Measurements from ENCODE around the gene CACNA2D3.

CACNA2D3 gene

GRCh38 chr3:54134155-54134554, 11.8 kb downstream of the CACNA2D3 start:
- Histone ChIP-seq H2AFZ (ENCODE audit: low read depth, low read length) (no peak overlapping the region), H3K9me3 (ENCODE audit: low read length) (no peaks in the 10 kb centered on the region), H3K4me1 (ENCODE audit: insufficient read depth, low read length) (no peaks in the 10 kb centered on the region), H3K36me3 (ENCODE audit: insufficient read depth, low read length) (no peaks in the 10 kb centered on the region), H3K4me3 (ENCODE audit: low read length) (no peak overlapping the region), H3K27me3 (ENCODE audit: insufficient read depth, low read length) (peaks cover 20% of the 10 kb centered on the region)

DNA sequence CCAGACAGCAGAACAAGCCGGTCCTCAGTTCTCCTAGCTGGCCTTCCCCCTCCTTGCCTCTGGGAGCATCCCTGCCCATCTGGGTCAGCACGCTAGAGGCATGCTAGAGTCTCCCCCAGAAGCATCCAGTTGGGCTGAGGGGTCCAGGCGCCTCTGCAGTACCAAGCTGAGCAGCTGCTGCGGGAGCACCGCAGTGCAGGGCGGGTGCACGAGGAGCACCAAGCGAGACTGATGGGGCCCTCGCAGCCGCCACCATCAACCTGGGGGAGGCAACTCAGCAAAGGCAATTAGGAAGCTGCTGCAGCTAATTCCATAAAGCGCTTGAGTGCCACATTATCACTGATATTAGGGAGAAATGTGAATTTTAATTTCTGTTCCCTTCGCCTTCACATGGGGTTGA, 12.4 kb downstream of the CACNA2D3 start:
- Histone ChIP-seq H3K4me3 (ENCODE audit: low read length) (no peak overlapping the region), H3K9me3 (ENCODE audit: low read length) (no peaks in the 10 kb centered on the region), H3K27me3 (ENCODE audit: insufficient read depth, low read length) (peaks cover 15% of the 10 kb centered on the region), H2AFZ (ENCODE audit: low read depth, low read length) (no peak overlapping the region), H3K36me3 (ENCODE audit: insufficient read depth, low read length) (no peaks in the 10 kb centered on the region), H3K4me1 (ENCODE audit: insufficient read depth, low read length) (no peaks in the 10 kb centered on the region)

DNA sequence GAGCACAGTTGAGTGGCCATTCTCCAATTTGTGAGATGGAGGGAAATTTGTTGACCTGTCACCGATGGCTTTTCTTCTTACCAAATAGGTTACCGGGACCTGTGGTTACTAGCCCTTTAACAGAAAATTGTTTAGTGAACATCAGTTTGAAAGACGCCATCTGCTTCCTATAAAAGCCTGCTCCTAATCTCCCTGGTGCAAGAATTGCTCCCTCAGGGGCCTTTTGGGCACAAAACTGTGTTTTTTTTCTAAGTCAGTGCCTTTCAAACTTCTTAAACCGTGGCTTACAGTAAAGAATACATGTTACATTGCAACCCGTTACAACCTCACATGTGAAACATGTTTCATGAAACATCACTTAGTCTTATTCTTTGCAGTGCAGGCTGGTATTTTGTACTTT, 15.0 kb downstream of the CACNA2D3 start:
- no peaks in the 10 kb centered on the region for H3K9me3 ChIP-seq (ENCODE audit: low read length)
- peaks cover 13% of the 10 kb centered on the region for H3K27me3 ChIP-seq (ENCODE audit: insufficient read depth, low read length)
- no peak overlapping the region for H2AFZ ChIP-seq (ENCODE audit: low read depth, low read length)
- H3K4me3 ChIP-seq (ENCODE audit: low read length) = no peak overlapping the region
- no peaks in the 10 kb centered on the region for H3K36me3 ChIP-seq (ENCODE audit: insufficient read depth, low read length)
- H3K4me1 ChIP-seq (ENCODE audit: insufficient read depth, low read length) = no peaks in the 10 kb centered on the region

- Histone ChIP-seq H3K27me3 (ENCODE audit: insufficient read depth, low read length) (peaks cover 15% of the 10 kb centered on the region), H3K4me1 (ENCODE audit: insufficient read depth, low read length) (no peaks in the 10 kb centered on the region), H3K9me3 (ENCODE audit: low read length) (no peaks in the 10 kb centered on the region), H2AFZ (ENCODE audit: low read depth, low read length) (no peak overlapping the region), H3K36me3 (ENCODE audit: insufficient read depth, low read length) (no peaks in the 10 kb centered on the region), H3K4me3 (ENCODE audit: low read length) (no peak overlapping the region)
Measured at GRCh38 chr3:54138937-54139547, 16.7 kb downstream of the CACNA2D3 start.

- Histone ChIP-seq H2AFZ (ENCODE audit: low read depth, low read length) (no peak overlapping the region), H3K4me1 (ENCODE audit: insufficient read depth, low read length) (no peaks in the 10 kb centered on the region), H3K36me3 (ENCODE audit: insufficient read depth, low read length) (no peaks in the 10 kb centered on the region), H3K27me3 (ENCODE audit: insufficient read depth, low read length) (peaks cover 19% of the 10 kb centered on the region), H3K4me3 (ENCODE audit: low read length) (no peak overlapping the region), H3K9me3 (ENCODE audit: low read length) (no peaks in the 10 kb centered on the region)
Measured at GRCh38 chr3:54139630-54140029, 17.3 kb downstream of the CACNA2D3 start.

GRCh38 chr3:54144284-54144683, 21.9 kb downstream of the CACNA2D3 start:
- H3K4me3 ChIP-seq (ENCODE audit: low read length) = no peak overlapping the region

GRCh38 chr3:54146506-54147239, 24.3 kb downstream of the CACNA2D3 start:
- H3K4me3 ChIP-seq (ENCODE audit: low read length) = no peak overlapping the region
- H3K27me3 ChIP-seq (ENCODE audit: insufficient read depth, low read length) = peaks cover 6% of the 10 kb centered on the region
- H3K36me3 ChIP-seq (ENCODE audit: insufficient read depth, low read length) = no peaks in the 10 kb centered on the region
- H2AFZ ChIP-seq (ENCODE audit: low read depth, low read length) = no peak overlapping the region
- H3K4me1 ChIP-seq (ENCODE audit: insufficient read depth, low read length) = no peaks in the 10 kb centered on the region
- no peaks in the 10 kb centered on the region for H3K9me3 ChIP-seq (ENCODE audit: low read length)

More at GRCh38 chr3:54144284-54144683, 21.9 kb downstream of the CACNA2D3 start:
- Histone ChIP-seq H2AFZ (ENCODE audit: low read depth, low read length) (no peak overlapping the region), H3K9me3 (ENCODE audit: low read length) (no peaks in the 10 kb centered on the region), H3K4me1 (ENCODE audit: insufficient read depth, low read length) (no peaks in the 10 kb centered on the region), H3K27me3 (ENCODE audit: insufficient read depth, low read length) (peaks cover 6% of the 10 kb centered on the region), H3K36me3 (ENCODE audit: insufficient read depth, low read length) (no peaks in the 10 kb centered on the region)

DNA sequence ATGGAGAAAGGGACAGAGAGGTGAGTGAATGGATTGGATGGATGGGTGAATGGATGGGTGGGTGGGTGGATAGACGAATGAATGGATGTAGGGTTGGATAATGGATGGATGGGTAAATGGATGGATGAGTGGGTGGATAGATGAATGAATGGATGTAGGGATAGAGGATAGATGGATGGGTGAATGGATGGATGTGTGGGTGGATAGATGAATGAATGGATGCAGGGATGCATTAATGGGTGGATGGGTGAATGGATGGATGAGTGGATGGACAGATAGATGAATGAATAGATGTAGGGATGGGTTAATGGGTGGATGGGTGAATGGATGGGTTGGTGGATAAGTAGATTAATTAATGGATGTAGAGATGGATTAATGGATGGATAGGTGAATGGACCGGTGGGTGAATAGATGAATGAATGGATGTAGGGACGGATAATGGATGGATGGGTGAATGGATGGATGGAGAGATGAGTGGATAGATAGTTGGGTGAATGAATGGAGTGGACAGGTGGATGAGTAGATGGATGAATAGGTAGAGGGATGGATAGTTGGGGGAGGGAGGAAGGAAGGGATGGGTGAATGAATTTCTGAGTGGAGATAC, 28.6 kb downstream of the CACNA2D3 start:
- no peaks in the 10 kb centered on the region for H3K36me3 ChIP-seq (ENCODE audit: insufficient read depth, low read length)
- H3K9me3 ChIP-seq (ENCODE audit: low read length) = no peaks in the 10 kb centered on the region
- H2AFZ ChIP-seq (ENCODE audit: low read depth, low read length) = no peak overlapping the region
- no peaks in the 10 kb centered on the region for H3K27me3 ChIP-seq (ENCODE audit: insufficient read depth, low read length)
- H3K4me3 ChIP-seq (ENCODE audit: low read length) = no peak overlapping the region
- no peaks in the 10 kb centered on the region for H3K4me1 ChIP-seq (ENCODE audit: insufficient read depth, low read length)

DNA sequence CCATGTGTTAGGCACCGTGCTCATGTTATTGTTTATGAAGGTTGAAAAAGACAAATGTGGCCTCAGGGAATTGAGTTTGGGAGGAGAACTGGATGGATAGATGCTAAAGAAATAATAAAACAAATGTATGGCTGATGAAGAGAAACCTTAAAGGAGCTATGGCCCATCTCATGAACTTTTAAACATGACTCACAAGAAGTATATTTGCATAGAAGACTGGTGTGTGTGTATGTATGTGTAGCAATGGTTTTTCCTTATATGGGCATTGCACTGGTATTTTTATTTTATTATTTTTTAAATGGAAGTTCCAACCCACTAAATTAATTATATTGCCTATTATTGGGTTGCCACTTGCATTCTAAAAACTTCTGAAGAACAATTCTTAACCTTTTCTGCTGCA, 31.1 kb downstream of the CACNA2D3 start:
- Histone ChIP-seq H2AFZ (ENCODE audit: low read depth, low read length) (no peak overlapping the region), H3K4me3 (ENCODE audit: low read length) (no peak overlapping the region), H3K9me3 (ENCODE audit: low read length) (no peaks in the 10 kb centered on the region)

GRCh38 chr3:54157860-54158259, 35.5 kb downstream of the CACNA2D3 start:
- H3K4me1 ChIP-seq (ENCODE audit: insufficient read depth, low read length) = no peaks in the 10 kb centered on the region
- no peak overlapping the region for H3K4me3 ChIP-seq (ENCODE audit: low read length)
- H3K36me3 ChIP-seq (ENCODE audit: insufficient read depth, low read length) = no peaks in the 10 kb centered on the region
- no peak overlapping the region for H2AFZ ChIP-seq (ENCODE audit: low read depth, low read length)
- no peaks in the 10 kb centered on the region for H3K27me3 ChIP-seq (ENCODE audit: insufficient read depth, low read length)
- no peaks in the 10 kb centered on the region for H3K9me3 ChIP-seq (ENCODE audit: low read length)

More for the DNA sequence above, 31.1 kb downstream of the CACNA2D3 start:
- Histone ChIP-seq H3K36me3 (ENCODE audit: insufficient read depth, low read length) (no peaks in the 10 kb centered on the region), H3K27me3 (ENCODE audit: insufficient read depth, low read length) (no peaks in the 10 kb centered on the region), H3K4me1 (ENCODE audit: insufficient read depth, low read length) (no peaks in the 10 kb centered on the region)

- no peaks in the 10 kb centered on the region for H3K36me3 ChIP-seq (ENCODE audit: insufficient read depth, low read length)
- H3K9me3 ChIP-seq (ENCODE audit: low read length) = no peaks in the 10 kb centered on the region
- H3K4me1 ChIP-seq (ENCODE audit: insufficient read depth, low read length) = no peaks in the 10 kb centered on the region
- no peaks in the 10 kb centered on the region for H3K27me3 ChIP-seq (ENCODE audit: insufficient read depth, low read length)
- H2AFZ ChIP-seq (ENCODE audit: low read depth, low read length) = no peak overlapping the region
- no peak overlapping the region for H3K4me3 ChIP-seq (ENCODE audit: low read length)
Measured at GRCh38 chr3:54159917-54160316, 37.6 kb downstream of the CACNA2D3 start.

- Histone ChIP-seq H3K27me3 (ENCODE audit: insufficient read depth, low read length) (no peaks in the 10 kb centered on the region), H3K36me3 (ENCODE audit: insufficient read depth, low read length) (no peaks in the 10 kb centered on the region), H2AFZ (ENCODE audit: low read depth, low read length) (no peak overlapping the region), H3K4me1 (ENCODE audit: insufficient read depth, low read length) (no peaks in the 10 kb centered on the region), H3K9me3 (ENCODE audit: low read length) (no peaks in the 10 kb centered on the region), H3K4me3 (ENCODE audit: low read length) (no peak overlapping the region)
Measured at GRCh38 chr3:54163441-54163840, 41.1 kb downstream of the CACNA2D3 start.

DNA sequence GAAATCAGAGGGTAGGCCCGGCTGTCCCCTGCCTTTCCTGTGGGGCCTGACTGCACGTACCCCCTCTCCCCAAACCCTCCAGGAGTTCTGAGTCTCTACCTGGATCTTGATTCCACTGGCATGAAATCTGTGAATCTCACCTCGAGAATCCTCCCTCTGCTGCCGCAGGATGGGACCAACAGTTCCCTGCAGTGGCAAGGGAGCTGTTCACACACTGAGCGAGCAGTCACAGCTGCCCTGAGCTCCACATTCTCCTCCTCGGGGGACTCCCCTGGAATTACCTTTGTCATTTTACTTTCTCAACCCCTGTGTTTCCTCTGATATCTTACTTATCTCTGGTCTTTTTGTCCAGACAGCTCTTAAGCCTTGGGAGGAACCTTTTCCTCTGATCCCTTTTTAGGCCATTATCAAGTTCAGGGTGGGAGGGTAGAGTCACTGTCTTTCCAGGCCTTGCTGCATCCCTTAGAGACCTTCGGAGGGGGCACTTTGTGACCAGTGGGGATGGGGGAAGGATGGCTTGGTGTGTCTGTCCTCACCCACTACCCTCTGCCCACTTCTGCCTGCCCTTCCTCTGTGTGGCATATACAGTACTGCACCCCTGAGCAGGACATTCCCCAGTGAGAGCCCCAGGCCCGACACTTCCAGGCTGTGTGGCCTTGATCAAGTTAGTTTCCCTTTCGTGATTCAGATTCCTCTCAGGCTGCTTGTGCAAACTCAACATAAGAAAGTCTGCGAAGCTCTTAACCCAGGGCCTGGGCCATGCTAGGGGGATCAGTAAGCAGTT, 42.0 kb downstream of the CACNA2D3 start:
- no peaks in the 10 kb centered on the region for H3K4me1 ChIP-seq (ENCODE audit: insufficient read depth, low read length)
- H3K9me3 ChIP-seq (ENCODE audit: low read length) = no peaks in the 10 kb centered on the region
- H3K4me3 ChIP-seq (ENCODE audit: low read length) = no peak overlapping the region
- no peaks in the 10 kb centered on the region for H3K36me3 ChIP-seq (ENCODE audit: insufficient read depth, low read length)
- no peaks in the 10 kb centered on the region for H3K27me3 ChIP-seq (ENCODE audit: insufficient read depth, low read length)
- H2AFZ ChIP-seq (ENCODE audit: low read depth, low read length) = no peak overlapping the region
